ENCODE results near the gene TBX15.

The TBX15 gene

DNA sequence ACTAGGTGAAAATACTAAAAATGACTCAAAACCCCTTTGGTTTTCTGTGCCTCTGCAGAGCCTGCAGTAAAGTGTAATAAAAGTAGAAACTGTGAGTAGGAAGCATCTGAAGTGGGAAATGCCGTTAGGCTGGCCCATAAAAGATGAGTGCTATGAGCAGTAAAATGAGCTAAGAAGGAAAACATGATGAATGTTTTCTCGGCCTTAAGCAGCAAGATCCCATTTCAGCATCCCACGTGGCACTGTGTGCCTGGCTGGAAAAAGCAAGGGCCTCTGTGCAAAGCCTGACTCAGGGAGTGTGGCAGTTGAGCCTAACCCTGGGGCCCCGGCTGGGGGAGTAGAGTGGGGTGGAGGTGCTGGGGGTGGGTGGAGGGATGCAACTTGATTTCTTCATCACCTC, 109.5 kb downstream of the TBX15 start:
- DNase-seq: no peak

DNA sequence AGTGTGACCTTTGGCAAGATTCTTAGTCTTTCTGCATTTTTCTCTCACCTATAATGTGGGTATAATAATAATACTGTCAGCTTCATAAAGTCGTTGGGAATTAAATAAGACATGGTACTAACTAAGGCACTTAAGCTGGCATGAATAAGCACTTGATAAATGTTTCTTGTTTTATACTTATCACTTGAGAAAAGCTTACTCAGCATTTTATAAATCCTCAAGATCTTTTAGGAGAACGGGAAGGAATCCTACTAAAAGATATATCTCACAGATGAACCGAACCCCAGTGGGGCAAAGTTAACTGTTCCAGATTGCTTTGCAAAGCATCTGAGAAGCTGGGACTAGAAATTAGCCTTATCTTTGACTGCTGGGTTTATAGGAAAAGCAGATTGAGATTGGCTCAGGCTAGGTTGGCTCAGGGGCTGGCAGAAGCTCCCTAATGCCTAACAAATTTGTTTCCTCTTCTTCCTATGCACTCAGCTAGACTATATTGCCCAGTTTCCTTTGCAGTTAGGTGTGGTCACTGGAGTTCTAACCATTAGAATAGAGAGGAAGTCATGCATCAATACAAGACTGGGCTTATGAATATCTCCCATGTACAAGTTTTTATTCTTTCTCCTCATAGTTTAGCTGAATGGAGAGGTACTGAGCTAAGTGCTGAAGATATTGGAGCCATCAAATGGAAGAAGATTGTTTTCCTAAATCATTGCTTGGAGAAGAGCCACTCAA, 110.3 kb downstream of the TBX15 start:
- DNase-seq: no peak

DNA sequence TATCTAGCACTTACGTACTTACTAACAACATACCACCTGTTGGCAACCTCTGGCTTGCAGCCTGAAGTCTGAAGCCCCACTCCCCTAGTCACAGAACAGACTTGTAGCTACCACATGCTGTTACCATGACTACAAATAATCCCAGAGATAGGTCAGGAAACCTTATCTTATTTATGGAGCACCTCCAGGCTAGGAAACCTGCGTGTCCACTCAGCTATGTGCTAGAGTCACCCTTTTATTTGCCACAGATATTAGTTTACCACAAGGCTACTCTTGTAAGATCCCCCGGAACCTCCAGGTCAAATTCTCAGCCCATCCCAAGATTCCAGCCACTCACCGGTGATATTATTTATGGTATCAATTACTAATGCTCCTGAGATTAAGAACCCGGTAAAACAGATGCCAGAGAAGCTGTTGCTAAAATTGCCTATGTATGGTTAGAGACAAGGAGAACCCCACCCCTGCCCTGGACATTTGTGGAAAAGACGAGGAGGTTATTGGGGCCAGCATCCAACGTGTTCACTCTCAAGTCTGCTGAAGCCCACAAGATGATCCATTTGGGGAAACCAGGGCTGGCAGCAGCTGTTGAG, 116.5 kb downstream of the TBX15 start:
- DNase-seq: no peak

DNA sequence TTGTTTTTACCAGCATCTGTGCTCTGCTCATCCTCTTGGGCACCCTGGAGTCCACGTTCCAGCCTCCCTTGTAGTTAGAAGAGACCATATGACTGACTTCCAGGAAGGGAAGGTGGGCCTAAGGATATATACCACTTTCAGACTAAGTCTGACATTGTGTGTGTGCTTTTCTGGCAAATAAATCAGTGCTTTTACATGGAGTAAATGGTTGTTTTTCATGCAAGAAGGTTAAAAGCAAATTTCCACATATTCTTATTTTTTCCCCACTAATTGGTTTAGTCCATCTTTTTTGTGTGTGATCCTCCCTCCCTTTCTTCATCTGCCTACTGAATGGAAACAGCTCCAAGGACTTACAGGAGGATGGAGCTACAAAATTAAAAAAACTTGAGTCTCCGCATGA, 119.8 kb downstream of the TBX15 start:
- no peak for DNase-seq

DNA sequence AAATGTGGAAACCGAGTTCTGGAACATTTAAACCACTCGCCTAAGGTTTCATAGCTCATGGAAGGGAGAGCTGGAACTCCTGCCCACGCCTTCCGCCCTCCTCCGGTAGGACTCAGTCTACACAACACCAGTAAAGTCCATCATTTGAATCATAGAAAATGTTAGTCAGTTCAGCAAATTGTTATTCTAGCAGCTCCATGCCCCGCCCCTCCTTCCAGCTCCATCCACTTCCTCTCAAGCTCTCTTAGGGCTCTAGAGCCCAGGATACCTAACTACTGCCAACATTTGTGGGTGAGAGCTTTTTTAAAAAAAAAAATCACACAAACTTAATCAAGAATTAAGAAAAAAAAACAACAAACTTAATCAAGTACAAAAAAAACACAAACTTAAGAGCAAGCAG, 121.8 kb downstream of the TBX15 start:
- DNase-seq: no peak

DNA sequence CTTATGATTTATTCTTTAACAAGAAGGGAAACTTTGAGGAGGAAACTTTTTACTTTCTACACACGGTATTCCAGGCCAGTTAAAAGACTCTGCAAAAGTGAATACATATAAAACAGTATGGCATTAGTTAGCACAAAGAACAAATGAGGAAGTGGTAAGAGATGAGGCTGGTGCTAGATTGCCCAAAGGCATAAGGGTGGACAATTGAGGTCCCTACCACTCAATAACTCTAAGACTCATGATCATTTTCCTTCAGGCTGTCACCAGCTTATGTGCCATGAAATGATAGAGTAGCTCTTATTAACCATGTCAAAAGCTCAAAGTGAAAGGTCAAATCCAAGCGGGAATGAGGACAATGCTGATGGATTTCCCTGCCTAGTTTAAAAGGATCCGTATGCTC, 124.5 kb downstream of the TBX15 start:
- no peak for DNase-seq

DNA sequence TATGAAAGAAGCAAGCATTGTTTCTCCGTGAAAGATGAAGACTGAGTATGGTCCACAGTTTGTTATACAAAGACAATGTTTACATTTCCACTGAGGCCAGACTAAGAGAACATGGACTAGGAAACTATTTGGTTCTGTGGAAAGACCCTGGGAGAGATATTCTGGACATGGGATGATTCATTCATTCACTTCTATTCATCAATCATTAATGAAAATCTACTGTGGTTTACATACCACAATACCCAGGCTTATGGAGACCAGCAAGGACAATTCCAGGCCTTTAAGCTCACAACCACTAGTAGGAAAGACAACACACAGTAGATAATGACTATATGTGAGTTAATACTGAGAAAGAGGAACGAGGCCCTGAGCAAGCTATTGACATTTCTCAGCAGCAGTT, 125.4 kb downstream of the TBX15 start:
- DNase-seq: no peak

DNA sequence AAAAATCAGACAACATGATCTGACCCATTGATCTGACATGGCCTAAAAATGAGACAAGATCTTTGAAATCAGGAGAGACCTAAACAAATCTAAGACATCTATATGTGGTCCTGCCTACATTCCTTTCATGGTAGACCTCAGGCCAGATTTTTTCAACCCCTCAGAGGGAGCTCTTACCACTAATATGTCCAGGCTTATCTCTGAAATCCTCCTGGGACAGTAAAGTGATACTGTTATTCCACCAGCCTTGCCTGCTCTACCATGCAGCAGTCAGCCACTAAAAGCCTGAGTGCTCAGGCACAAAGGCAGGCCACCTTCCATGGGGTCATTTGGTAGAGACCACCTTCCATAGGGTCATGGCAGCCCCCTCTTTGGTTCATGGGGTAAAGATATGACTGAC, 126.9 kb downstream of the TBX15 start:
- no peak for DNase-seq

DNA sequence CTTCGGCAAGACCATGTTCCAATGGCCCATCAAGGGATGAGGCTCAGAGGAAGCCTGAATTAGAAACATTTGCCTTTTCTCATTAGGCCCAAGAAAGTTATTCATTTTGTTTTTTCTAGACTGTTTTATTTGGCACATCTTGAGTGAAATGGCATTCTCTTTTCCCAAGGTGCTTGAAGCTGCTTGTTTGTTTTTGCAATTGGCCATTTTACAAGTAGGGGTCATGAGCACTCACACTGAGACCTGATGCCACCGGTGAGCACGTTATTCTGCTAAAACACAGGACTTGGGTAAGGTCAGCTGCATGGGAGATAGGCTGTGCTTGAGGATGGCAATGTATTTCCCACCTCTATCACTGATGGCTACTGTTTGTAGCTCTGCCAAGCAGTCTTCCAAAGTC, 128.1 kb downstream of the TBX15 start:
- no peak for DNase-seq

DNA sequence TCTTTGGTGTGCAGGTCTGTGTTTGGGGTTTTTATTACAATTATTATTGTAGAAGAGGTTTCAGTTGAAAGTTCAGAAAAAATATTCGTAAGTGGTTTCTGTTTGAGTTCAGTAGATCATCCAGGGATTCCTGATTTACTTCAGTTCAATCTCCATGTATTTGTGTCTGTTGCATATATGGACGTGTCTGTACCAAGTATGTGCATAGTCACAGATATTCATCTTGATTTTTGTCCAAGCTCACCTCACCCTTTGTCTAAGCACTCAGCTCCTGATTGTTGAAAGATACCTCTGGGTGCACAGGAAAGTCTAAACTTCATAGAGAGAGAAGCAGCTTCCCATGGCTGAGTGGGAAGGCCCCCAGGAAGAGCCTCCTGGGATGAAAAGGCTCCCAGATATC, 141.7 kb downstream of the TBX15 start:
- DNase-seq: no peak

DNA sequence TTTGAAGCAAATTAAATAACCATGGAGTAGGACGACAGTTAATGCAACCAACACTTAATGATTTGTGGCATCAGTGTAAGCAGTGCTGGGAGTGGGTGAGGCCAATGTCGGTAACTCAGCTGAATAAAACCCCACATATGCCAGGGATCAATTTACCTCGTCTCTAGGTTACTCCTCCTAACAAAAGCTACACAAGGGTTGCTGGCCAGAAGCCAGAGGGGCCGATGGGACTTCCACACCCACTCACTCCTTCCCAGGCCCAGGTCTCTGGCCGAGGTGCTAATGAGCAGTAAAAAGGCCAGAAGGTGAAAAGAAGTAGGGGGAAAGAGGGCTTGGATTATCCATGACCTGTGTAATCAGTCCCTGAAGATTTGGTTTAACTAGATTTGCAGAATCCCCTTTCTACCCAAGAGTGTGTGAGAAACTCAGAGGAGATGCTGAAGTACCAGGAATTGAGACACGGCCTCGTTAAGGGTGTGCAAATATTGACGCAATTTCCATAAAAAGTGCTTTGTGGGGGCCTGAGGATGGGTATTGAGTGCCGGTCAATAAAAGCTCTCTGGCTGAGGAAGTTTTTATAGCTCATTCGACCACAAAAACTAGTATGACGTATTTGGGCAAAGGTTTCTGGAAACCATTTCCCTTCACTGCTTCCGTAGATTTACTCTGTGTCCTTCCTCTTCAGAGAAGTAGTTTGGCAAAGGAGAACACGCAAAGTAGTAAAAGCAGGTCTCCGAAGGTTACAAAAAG, 145.5 kb downstream of the TBX15 start:
- DNase-seq: no peak

DNA sequence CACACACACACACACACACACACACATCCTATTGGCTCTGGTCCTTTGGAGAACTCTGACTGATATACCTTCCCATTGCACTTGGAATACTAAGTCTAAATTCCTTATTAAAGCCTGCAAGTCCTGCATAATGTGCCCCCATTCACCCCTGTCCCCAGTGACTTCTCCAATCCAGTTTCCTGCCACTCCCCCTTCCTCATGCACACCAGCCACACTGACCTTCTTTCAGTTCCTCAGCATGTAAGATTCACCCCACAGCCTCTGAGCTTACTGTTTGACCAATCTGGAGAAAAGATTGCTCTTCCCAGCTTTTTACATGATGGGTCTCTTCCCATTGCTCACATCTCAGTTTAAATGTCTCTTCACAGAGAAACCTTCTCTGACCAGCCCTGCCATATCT, 146.6 kb downstream of the TBX15 start:
- no peak for DNase-seq

All from activated CD8-positive, alpha-beta memory T cell treated with anti-CD3 and anti-CD28 coated beads, Interleukin-2, amount 50 U/mL, for 4 hours (primary cell).